B cell (primary cell): Measurements from ENCODE around the gene XIRP2. TPM values are rescaled to one million over a fixed set of nuclear protein-coding genes. Genes with fewer than 3 reads are reported as not detected.

Experiments
- ATAC-seq: fragments of 200-7000 bp; cut with Tn5 transposase; one replicate; pipeline ENCODE4 v1.10.0; 2021; ENCODE audit warnings: low read depth, mild to moderate bottlenecking, moderate number of reproducible peaks, moderate library complexity
- CTCF ChIA-PET: fragments of 350-600 bp; sonication (Branson Sonifier 250); formaldehyde crosslinking; loops from one replicate; lab custom pipeline; 2021; ENCODE audit warnings: antibody characterized with exemption, inconsistent platforms; lab: Charles Lee
- POLR2A ChIA-PET: fragments of 350-600 bp; sonication (Branson Sonifier 250); formaldehyde crosslinking; loops from one replicate; lab custom pipeline; 2021; ENCODE audit warnings: antibody characterized with exemption; lab: Charles Lee
- DNase-seq: peaks from one replicate; pipeline ENCODE4 v3.0.0; 2013
- H2AFZ ChIP-seq: 2 replicates; pipeline ENCODE4 v1.6.1; 2012; ENCODE audit warnings: mild to moderate bottlenecking, low read depth, low read length; ENCODE audit not compliant: insufficient read depth, poor library complexity, severe bottlenecking
- H3K27ac ChIP-seq, 2 donors: 1 replicate in 1 of 2; 2 replicates in 1 of 2; pipeline ENCODE4 v1.5.1; 2012 to 2013; ENCODE audit warnings: low read length in 2 of 2, mild to moderate bottlenecking in 2 of 2, moderate library complexity in 1 of 2
- H3K27me3 ChIP-seq, 4 experiments: fragments of 200-600 bp in 1 of 4; sonication (generic) in 1 of 4; replicated peaks in 1 of 4; 1 replicate in 2 of 4; 2 replicates in 2 of 4; pipeline versions ENCODE4 v1.6.1 to v1.7.0; 2013 to 2016; ENCODE audit warnings: low read length in 3 of 4, mild to moderate bottlenecking in 2 of 4, mixed read lengths in 1 of 4, moderate library complexity in 1 of 4; ENCODE audit not compliant: insufficient read depth in 4 of 4, control insufficient read depth in 3 of 4; ENCODE audit errors: control extremely low read depth in 1 of 4
- H3K36me3 ChIP-seq, 2 experiments: replicated peaks in 1 of 2; 1 replicate in 1 of 2; 2 replicates in 1 of 2; pipeline versions ENCODE4 v1.6.1 to v1.7.1; 2013; ENCODE audit warnings: low read length in 1 of 2; ENCODE audit not compliant: insufficient read depth in 2 of 2, control insufficient read depth in 1 of 2; ENCODE audit errors: control extremely low read depth in 1 of 2, extremely low read depth in 1 of 2
- H3K4me1 ChIP-seq, 2 donors: fragments of 200-600 bp in 1 of 2; sonication (generic) in 1 of 2; 1 replicate in 1 of 2; 2 replicates in 1 of 2; pipeline versions ENCODE4 v1.5.1 to v1.6.1; 2013 to 2017; ENCODE audit warnings: low read length in 2 of 2; ENCODE audit not compliant: control insufficient read depth in 2 of 2, insufficient read depth in 2 of 2
- H3K4me2 ChIP-seq: replicated peaks from 2 replicates; pipeline ENCODE3; 2012; ENCODE audit warnings: mild to moderate bottlenecking, low read depth, low read length; ENCODE audit not compliant: poor library complexity, severe bottlenecking
- H3K4me3 ChIP-seq, 5 experiments: fragments of 200-600 bp in 1 of 5; sonication (generic) in 1 of 5; 1 replicate in 3 of 5; 2 replicates in 2 of 5; pipeline versions ENCODE4 v1.5.1 to v1.7.0; 2011 to 2016; ENCODE audit warnings: low read length in 4 of 5, mild to moderate bottlenecking in 4 of 5, low read depth in 2 of 5, control low read depth in 1 of 5, moderate library complexity in 1 of 5; ENCODE audit not compliant: insufficient read depth in 1 of 5; ENCODE audit errors: control extremely low read depth in 1 of 5, extremely low read depth in 1 of 5
- H3K79me2 ChIP-seq: fragments of 200-600 bp; sonication (generic); one replicate; pipeline ENCODE4 v1.6.0; 2016; ENCODE audit warnings: low read length; ENCODE audit not compliant: control insufficient read depth, insufficient read depth
- H3K9ac ChIP-seq: fragments of 200-600 bp; sonication (generic); 2 replicates; pipeline ENCODE4 v1.6.1; 2017; ENCODE audit warnings: mild to moderate bottlenecking, low read length, moderate library complexity
- H3K9me3 ChIP-seq, 3 donors: one replicate each; pipeline versions ENCODE4 v1.6.1 to v1.7.1; 2013; ENCODE audit warnings: low read length in 2 of 3; ENCODE audit not compliant: control insufficient read depth in 2 of 3, insufficient read depth in 1 of 3; ENCODE audit errors: control extremely low read depth in 1 of 3
- H4K20me1 ChIP-seq: 2 replicates; pipeline ENCODE4 v1.6.0; 2012; ENCODE audit warnings: mild to moderate bottlenecking, low read length; ENCODE audit not compliant: insufficient read depth, control insufficient read depth, poor library complexity, severe bottlenecking
- H3K27ac Mint-ChIP-seq: one replicate; pipeline ENCODE4 v1.8.0; 2021; ENCODE audit warnings: mixed read lengths
- H3K27me3 Mint-ChIP-seq: one replicate; pipeline ENCODE4 v1.8.0; 2021; ENCODE audit warnings: mixed read lengths
- H3K4me1 Mint-ChIP-seq: one replicate; pipeline ENCODE4 v1.8.0; 2021; ENCODE audit warnings: mixed read lengths
- H3K4me3 Mint-ChIP-seq: one replicate; pipeline ENCODE4 v1.8.0; 2021; ENCODE audit warnings: mixed read lengths
- H3K9me3 Mint-ChIP-seq: one replicate; pipeline ENCODE4 v1.8.0; 2022; ENCODE audit warnings: mixed read lengths; ENCODE audit not compliant: insufficient read depth
- EZH2 ChIP-seq: IDR thresholded peaks from 2 replicates; pipeline ENCODE4 v1.6.1; 2012; ENCODE audit warnings: borderline replicate concordance, low read depth, mild to moderate bottlenecking, moderate library complexity, low read length; ENCODE audit not compliant: insufficient read depth, poor library complexity, severe bottlenecking
- WGBS: methylation state at CpG from one replicate; pipeline ENCODE4 v1.1.5; 2013; ENCODE audit warnings: missing lambda C conversion rate; ENCODE audit not compliant: insufficient coverage; 5-methylcytosine and 5-hydroxymethylcytosine counted together
- intact Hi-C: fragments of 100-400 bp; cut with micrococcal nuclease; formaldehyde crosslinking; loops from one replicate; pipeline ENCODE4 v1.10.0; 2022
- polyA plus RNA-seq: library from polyadenylated mRNA; depleted of rRNA; stranded (reverse); fragments of >200 nt; gene quantifications from 2 replicates; pipeline ENCODE4 v1.2.3, GENCODE V29; 2012
- total RNA-seq, 2 donors: library from RNA; stranded (reverse); fragments of 120-200 nt in 1 of 2; gene quantifications; 1 replicate in 1 of 2; 2 replicates in 1 of 2; pipeline versions ENCODE4 v1.2.3 to v1.2.4, GENCODE V29; 2013 to 2022
- TF ChIP-seq, protein P1 (sequence below): fragments of 200-600 bp; IDR thresholded peaks from one replicate; pipeline ENCODE4 v1.8.0; 2022; ENCODE audit warnings: antibody characterized with exemption, mild to moderate bottlenecking

XIRP2 gene
- total and polyA plus RNA-seq, 2 donors (not counting 1 experiment from before 2014, with no cell fraction given): not detected

DNA sequence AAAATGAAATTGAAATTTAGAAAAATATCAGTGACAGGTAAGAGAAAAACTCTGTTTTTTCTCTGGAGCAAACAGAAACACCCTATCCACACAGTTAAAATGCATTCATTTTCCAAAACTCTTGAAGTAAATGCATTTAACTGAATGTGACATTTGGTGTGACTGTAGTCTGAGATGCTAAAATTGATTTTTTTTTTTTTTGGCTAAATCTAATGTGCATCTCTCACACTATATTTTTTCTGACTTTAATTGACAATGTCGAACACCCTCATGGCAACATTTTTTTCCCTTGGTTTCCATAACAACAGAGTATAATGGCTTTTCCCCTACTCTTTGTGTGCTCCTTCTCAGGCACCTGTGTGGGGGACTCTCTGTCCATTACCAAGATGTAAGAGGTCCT is 366.4 kb downstream of the XIRP2 start:
- H3K4me3 Mint-ChIP-seq: no peak overlapping the region
- intact Hi-C loops: no loop called here
- Histone ChIP-seq H3K4me1 (no peaks in the 10 kb centered on the region), H3K27ac (no peak overlapping the region), H3K9me3 (no peaks in the 10 kb centered on the region), H3K36me3 (no peaks in the 10 kb centered on the region), H3K79me2 (no peaks in the 10 kb centered on the region), H4K20me1 (no peaks in the 10 kb centered on the region), H3K4me2 (no peak overlapping the region), H3K27me3 (no peaks in the 10 kb centered on the region), H3K9ac (no peak overlapping the region), H3K4me3 (no peak overlapping the region), H2AFZ (no peak overlapping the region)
- no peaks in the 10 kb centered on the region for H3K4me1 Mint-ChIP-seq
- DNase-seq (no peak), ATAC-seq (no peak)
- ChIA-PET POLR2A (no interaction called here), CTCF (no interaction called here)
- TF ChIP-seq, protein P1, sequence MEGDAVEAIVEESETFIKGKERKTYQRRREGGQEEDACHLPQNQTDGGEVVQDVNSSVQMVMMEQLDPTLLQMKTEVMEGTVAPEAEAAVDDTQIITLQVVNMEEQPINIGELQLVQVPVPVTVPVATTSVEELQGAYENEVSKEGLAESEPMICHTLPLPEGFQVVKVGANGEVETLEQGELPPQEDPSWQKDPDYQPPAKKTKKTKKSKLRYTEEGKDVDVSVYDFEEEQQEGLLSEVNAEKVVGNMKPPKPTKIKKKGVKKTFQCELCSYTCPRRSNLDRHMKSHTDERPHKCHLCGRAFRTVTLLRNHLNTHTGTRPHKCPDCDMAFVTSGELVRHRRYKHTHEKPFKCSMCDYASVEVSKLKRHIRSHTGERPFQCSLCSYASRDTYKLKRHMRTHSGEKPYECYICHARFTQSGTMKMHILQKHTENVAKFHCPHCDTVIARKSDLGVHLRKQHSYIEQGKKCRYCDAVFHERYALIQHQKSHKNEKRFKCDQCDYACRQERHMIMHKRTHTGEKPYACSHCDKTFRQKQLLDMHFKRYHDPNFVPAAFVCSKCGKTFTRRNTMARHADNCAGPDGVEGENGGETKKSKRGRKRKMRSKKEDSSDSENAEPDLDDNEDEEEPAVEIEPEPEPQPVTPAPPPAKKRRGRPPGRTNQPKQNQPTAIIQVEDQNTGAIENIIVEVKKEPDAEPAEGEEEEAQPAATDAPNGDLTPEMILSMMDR: no peak
- no peak for TF ChIP-seq EZH2
- no peak overlapping the region for H3K27ac Mint-ChIP-seq
- H3K27me3 Mint-ChIP-seq: no peaks in the 10 kb centered on the region
- no CpG with 5 or more reads among the region's 1 CpG for WGBS
- H3K9me3 Mint-ChIP-seq: no peaks in the 10 kb centered on the region

- intact Hi-C loops: no loop called here
- no peak overlapping the region for H3K27ac Mint-ChIP-seq
Observed at GRCh38 chr2:167258712-167259111, 370.4 kb downstream of the XIRP2 start.

More at GRCh38 chr2:167258712-167259111, 370.4 kb downstream of the XIRP2 start:
- TF ChIP-seq EZH2: no peak
- TF ChIP-seq, protein P1: no peak
- DNase-seq (no peak), ATAC-seq (no peak)
- 60% methylated on average over 1 of the region's 3 CpGs for WGBS
- ChIA-PET CTCF (no interaction called here), POLR2A (no interaction called here)
- Mint-ChIP-seq H3K9me3 (no peaks in the 10 kb centered on the region), H3K27me3 (no peaks in the 10 kb centered on the region), H3K4me3 (no peak overlapping the region), H3K4me1 (no peaks in the 10 kb centered on the region)
- H3K27ac ChIP-seq: no peak overlapping the region
- no peak overlapping the region for H3K4me3 ChIP-seq
- H2AFZ ChIP-seq: no peak overlapping the region
- H4K20me1 ChIP-seq: no peaks in the 10 kb centered on the region
- H3K79me2 ChIP-seq: no peaks in the 10 kb centered on the region
- H3K4me1 ChIP-seq: no peaks in the 10 kb centered on the region
- H3K27me3 ChIP-seq: no peaks in the 10 kb centered on the region
- H3K36me3 ChIP-seq: no peaks in the 10 kb centered on the region
- H3K9me3 ChIP-seq: no peaks in the 10 kb centered on the region
- no peak overlapping the region for H3K4me2 ChIP-seq
- H3K9ac ChIP-seq: no peak overlapping the region
